Fibroblast of peridontal ligament (primary cell): ENCODE results near the gene SWI5.
"Not testable (repeated sequence)": the region's sequence is repeated elsewhere in the genome, so short reads cannot be mapped to it uniquely, and the experiment has no call there.

Experiments used
- DNase-seq: peaks from one replicate; pipeline ENCODE4 v3.0.0-alpha.2; 2010; ENCODE audit errors: extremely low read depth

SWI5 gene

GRCh38 chr9:128279088-128280073, 3.3 kb downstream of the SWI5 start:
- DNase-seq: not testable (repeated sequence)

GRCh38 chr9:128280084-128280622, 4.1 kb downstream of the SWI5 start:
- DNase-seq: no peak

- DNase-seq: peak; percentile 33
Measured at GRCh38 chr9:128282500-128282899, 6.4 kb downstream of the SWI5 start.

GRCh38 chr9:128285033-128285784, 9.1 kb downstream of the SWI5 start:
- DNase-seq: no peak

- DNase-seq: peak; percentile 75
Measured at GRCh38 chr9:128286440-128286839, 10.4 kb downstream of the SWI5 start.

GRCh38 chr9:128288273-128289004, 12.4 kb downstream of the SWI5 start:
- DNase-seq: no peak

GRCh38 chr9:128292009-128292408, 15.9 kb downstream of the SWI5 start:
- DNase-seq: no peak

GRCh38 chr9:128293091-128293490, 17.0 kb downstream of the SWI5 start:
- DNase-seq: no peak

GRCh38 chr9:128294142-128294541, 18.1 kb downstream of the SWI5 start:
- no peak for DNase-seq

- DNase-seq: no peak
Measured at GRCh38 chr9:128296340-128297220, 20.5 kb downstream of the SWI5 start.

- no peak for DNase-seq
Measured at GRCh38 chr9:128297221-128297773, 21.2 kb downstream of the SWI5 start.

GRCh38 chr9:128298535-128299482, 22.7 kb downstream of the SWI5 start:
- DNase-seq: no peak

GRCh38 chr9:128304136-128304970, 28.3 kb downstream of the SWI5 start:
- DNase-seq: no peak

- DNase-seq: no peak
Measured at GRCh38 chr9:128304971-128305288, 28.9 kb downstream of the SWI5 start.

GRCh38 chr9:128309551-128309950, 33.5 kb downstream of the SWI5 start:
- no peak for DNase-seq

GRCh38 chr9:128310461-128310860, 34.4 kb downstream of the SWI5 start:
- no peak for DNase-seq

- no peak for DNase-seq
Measured at GRCh38 chr9:128314697-128315096, 38.6 kb downstream of the SWI5 start.

- DNase-seq: no peak
Measured at GRCh38 chr9:128316421-128316820, 40.3 kb downstream of the SWI5 start.

- DNase-seq: no peak
Measured at GRCh38 chr9:128317629-128318028, 41.6 kb downstream of the SWI5 start.
